Stomach (tissue), 4 donors: Measurements from ENCODE around the gene CD80.

ENCODE experiments used
- POLR2A ChIP-seq, 4 donors: fragments of 450-650 bp; IDR thresholded peaks; one replicate each; pipeline ENCODE4 v1.6.1; 2016; ENCODE audit warnings: antibody characterized with exemption in 4 of 4, control low read depth in 2 of 4, mild to moderate bottlenecking in 1 of 4, moderate library complexity in 1 of 4
- POLR2AphosphoS5 ChIP-seq, 3 donors: sonication (generic); formaldehyde crosslinking; IDR thresholded peaks; one replicate each; pipeline ENCODE4 v1.6.1; 2016; ENCODE audit warnings: antibody characterized with exemption in 3 of 3
- TF ChIP-seq, protein P1 (sequence below), 7 experiments: fragments of 450-650 bp in 4 of 7; fragments of 200-600 bp in 3 of 7; sonication (generic) in 3 of 7; IDR thresholded peaks; one replicate each; pipeline ENCODE4 v1.5.1; 2016 to 2019; ENCODE audit warnings: antibody characterized with exemption in 7 of 7, control low read depth in 2 of 7, mild to moderate bottlenecking in 1 of 7

DNA sequence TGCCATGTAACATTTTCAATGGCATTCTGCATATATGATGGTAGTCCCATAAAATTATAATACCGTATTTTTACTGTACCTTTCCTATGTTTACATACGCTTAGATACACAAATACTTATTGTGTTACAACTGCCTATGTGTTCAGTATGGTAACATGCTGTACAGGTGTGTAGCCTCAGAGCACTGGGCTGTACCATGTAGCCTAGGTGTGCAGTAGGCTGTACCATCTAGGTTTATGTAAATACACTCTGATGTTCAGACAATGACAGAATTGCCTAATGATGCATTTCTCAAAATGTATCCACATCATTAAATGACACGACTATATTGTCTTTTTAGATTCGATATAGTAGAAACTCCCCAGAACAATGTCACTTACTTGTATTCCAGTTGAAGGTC lies 22.7 kb downstream of the CD80 start:
- TF ChIP-seq POLR2A (IDR thresholded peaks at IDR 0.05): no peak
- TF ChIP-seq, protein P1, sequence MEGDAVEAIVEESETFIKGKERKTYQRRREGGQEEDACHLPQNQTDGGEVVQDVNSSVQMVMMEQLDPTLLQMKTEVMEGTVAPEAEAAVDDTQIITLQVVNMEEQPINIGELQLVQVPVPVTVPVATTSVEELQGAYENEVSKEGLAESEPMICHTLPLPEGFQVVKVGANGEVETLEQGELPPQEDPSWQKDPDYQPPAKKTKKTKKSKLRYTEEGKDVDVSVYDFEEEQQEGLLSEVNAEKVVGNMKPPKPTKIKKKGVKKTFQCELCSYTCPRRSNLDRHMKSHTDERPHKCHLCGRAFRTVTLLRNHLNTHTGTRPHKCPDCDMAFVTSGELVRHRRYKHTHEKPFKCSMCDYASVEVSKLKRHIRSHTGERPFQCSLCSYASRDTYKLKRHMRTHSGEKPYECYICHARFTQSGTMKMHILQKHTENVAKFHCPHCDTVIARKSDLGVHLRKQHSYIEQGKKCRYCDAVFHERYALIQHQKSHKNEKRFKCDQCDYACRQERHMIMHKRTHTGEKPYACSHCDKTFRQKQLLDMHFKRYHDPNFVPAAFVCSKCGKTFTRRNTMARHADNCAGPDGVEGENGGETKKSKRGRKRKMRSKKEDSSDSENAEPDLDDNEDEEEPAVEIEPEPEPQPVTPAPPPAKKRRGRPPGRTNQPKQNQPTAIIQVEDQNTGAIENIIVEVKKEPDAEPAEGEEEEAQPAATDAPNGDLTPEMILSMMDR (IDR thresholded peaks at IDR 0.05): no peak
- no peak for TF ChIP-seq POLR2AphosphoS5 (IDR thresholded peaks at IDR 0.05)
